NB4 (cell line): ENCODE measurements around the gene CHDH.

Source experiments
- CTCF ChIP-seq: IDR thresholded peaks from one replicate; pipeline ENCODE4 v1.5.1; 2012; ENCODE audit warnings: low read depth, low read length
- MAX ChIP-seq: IDR thresholded peaks from 2 replicates; pipeline ENCODE4 v1.6.1; 2011; ENCODE audit warnings: low read depth, low read length
- MYC ChIP-seq: IDR thresholded peaks from 2 replicates; pipeline ENCODE4 v1.6.1; 2011; ENCODE audit warnings: low read depth, low read length
- POLR2A ChIP-seq: IDR thresholded peaks from 2 replicates; pipeline ENCODE4 v1.6.1; 2011; ENCODE audit warnings: mild to moderate bottlenecking; ENCODE audit not compliant: insufficient read length; ENCODE audit errors: extremely low read depth

GRCh38 chr3:53824795-53825194, 21.4 kb downstream of the CHDH start:
- TF ChIP-seq CTCF (no peak), POLR2A (no peak), MYC (no peak), MAX (no peak)
